Gastrocnemius medialis (tissue), 4 donors: ENCODE results near the gene BCL2L2.

Source experiments
- POLR2A ChIP-seq, 2 donors: fragments of 450-650 bp; IDR thresholded peaks; one replicate each; pipeline ENCODE4 v1.6.1; 2017; ENCODE audit warnings: antibody characterized with exemption in 2 of 2, mild to moderate bottlenecking in 2 of 2, moderate library complexity in 2 of 2
- TF ChIP-seq, protein P1 (sequence below), 5 experiments: fragments of 450-650 bp in 3 of 5; fragments of 200-600 bp in 2 of 5; sonication (generic) in 2 of 5; IDR thresholded peaks in 4 of 5; conservative IDR thresholded peaks in 1 of 5; 1 replicate in 4 of 5; 2 replicates in 1 of 5; pipeline ENCODE4 v1.5.1; 2016 to 2019; ENCODE audit warnings: antibody characterized with exemption in 5 of 5, mild to moderate bottlenecking in 3 of 5, moderate library complexity in 3 of 5

DNA sequence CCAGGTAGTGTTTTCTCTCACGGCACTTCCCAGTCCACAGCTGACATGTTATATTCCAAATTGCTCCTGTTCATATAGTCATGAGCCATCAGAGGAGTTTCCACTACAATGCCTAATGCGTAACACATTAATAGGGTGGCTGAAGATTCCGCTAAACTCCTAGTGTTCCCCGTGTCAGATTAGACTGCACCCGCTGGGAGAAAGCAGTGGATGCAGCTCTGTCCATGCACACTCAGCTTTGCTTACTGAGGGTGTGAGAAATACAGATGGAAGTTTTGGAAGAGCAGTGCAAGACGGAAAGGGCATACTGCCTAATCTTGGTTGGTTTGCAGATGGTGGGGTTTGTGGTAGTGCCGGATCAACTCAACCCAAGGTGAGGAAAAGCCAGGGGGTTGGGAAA is 9.5 kb upstream of the BCL2L2 start:
- TF ChIP-seq, protein P1, sequence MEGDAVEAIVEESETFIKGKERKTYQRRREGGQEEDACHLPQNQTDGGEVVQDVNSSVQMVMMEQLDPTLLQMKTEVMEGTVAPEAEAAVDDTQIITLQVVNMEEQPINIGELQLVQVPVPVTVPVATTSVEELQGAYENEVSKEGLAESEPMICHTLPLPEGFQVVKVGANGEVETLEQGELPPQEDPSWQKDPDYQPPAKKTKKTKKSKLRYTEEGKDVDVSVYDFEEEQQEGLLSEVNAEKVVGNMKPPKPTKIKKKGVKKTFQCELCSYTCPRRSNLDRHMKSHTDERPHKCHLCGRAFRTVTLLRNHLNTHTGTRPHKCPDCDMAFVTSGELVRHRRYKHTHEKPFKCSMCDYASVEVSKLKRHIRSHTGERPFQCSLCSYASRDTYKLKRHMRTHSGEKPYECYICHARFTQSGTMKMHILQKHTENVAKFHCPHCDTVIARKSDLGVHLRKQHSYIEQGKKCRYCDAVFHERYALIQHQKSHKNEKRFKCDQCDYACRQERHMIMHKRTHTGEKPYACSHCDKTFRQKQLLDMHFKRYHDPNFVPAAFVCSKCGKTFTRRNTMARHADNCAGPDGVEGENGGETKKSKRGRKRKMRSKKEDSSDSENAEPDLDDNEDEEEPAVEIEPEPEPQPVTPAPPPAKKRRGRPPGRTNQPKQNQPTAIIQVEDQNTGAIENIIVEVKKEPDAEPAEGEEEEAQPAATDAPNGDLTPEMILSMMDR (IDR thresholded peaks at IDR 0.05 in 4 of 5, conservative IDR thresholded peaks at IDR 0.05 in 1 of 5): no peak
- TF ChIP-seq POLR2A (IDR thresholded peaks at IDR 0.05): no peak
